Measurements from ENCODE around the gene ENDOV.

DNA sequence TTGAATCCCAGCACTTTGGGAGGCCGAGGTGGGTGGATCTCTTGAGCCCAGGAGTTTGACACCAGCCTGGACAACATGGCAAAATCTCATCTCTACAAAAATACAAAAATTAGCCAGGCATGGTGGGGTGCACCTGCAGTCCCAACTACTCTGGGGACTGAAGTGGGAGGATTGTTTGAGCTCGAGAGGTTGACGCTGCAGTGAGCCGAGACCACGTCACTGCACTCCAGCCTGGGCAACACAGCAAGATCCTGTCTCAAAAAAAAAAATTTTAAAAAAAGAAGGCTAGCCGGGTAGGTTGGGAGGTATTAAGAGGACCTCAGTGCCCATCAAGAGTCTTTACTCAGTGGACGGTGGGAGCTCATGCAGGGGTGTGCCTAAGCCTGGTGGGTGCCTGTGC lies 65.3 kb downstream of the ENDOV start:
- TF ChIP-seq POLR2A (IDR thresholded peaks at IDR 0.05; ENCODE audit: low read length): no peak
- no peak for TF ChIP-seq GATA1 (IDR thresholded peaks at IDR 0.05; ENCODE audit: low read depth, low read length)

Measured in erythroblast (primary cell).